Bronchial epithelial cell (primary cell): Measurements from ENCODE around the gene METTL22. TPM values are rescaled to one million over a fixed set of nuclear protein-coding genes. Genes with fewer than 3 reads are reported as not detected.

Source experiments
- DNase-seq: peaks from one replicate; pipeline ENCODE4 v3.0.0-alpha.2; 2010; ENCODE audit warnings: low read depth
- FAIRE-seq: peaks from 2 replicates; lab custom pipeline; 2011; peaks lifted over from hg19 to GRCh38; lab: Jason Lieb, UNC
- H3K27me3 ChIP-seq: 2 replicates; pipeline ENCODE4 v1.5.1; 2011; ENCODE audit warnings: low read length; ENCODE audit not compliant: control insufficient read depth, insufficient read depth
- H3K36me3 ChIP-seq: 2 replicates; pipeline ENCODE4 v1.5.1; 2011; ENCODE audit warnings: low read length; ENCODE audit not compliant: control insufficient read depth, insufficient read depth
- H3K4me3 ChIP-seq: 2 replicates; pipeline ENCODE4 v1.5.1; 2011; ENCODE audit warnings: mild to moderate bottlenecking, low read depth, low read length, control low read depth
- CTCF ChIP-seq: IDR thresholded peaks from 2 replicates; pipeline ENCODE4 v1.5.1; 2011; ENCODE audit warnings: mild to moderate bottlenecking, moderate library complexity, low read length, control low read depth, inconsistent platforms; ENCODE audit not compliant: insufficient read depth, severe bottlenecking
- total RNA-seq: library from RNA; depleted of rRNA; stranded (reverse); fragments of >200 nt; gene quantifications from 2 replicates; pipeline ENCODE4 v1.2.1, GENCODE V29; 2014

METTL22 gene
- total RNA-seq, 1 donor from 2014 or later, result 14.5 TPM

GRCh38 chr16:8694795-8695728, 73.6 kb downstream of the METTL22 start:
- no peak overlapping the region for H3K4me3 ChIP-seq
- no peak for TF ChIP-seq CTCF
- FAIRE-seq (no peak), DNase-seq (no peak)
- H3K27me3 ChIP-seq, result no peaks in the 10 kb centered on the region
- no peaks in the 10 kb centered on the region for H3K36me3 ChIP-seq

GRCh38 chr16:8696880-8697279, 75.4 kb downstream of the METTL22 start:
- TF ChIP-seq CTCF, result no peak
- no peak for DNase-seq
- Histone ChIP-seq H3K4me3 (no peak overlapping the region), H3K27me3 (no peaks in the 10 kb centered on the region), H3K36me3 (no peaks in the 10 kb centered on the region)
- peak; percentile 13 for FAIRE-seq

GRCh38 chr16:8697965-8698364, 76.5 kb downstream of the METTL22 start:
- no peak for TF ChIP-seq CTCF
- Histone ChIP-seq H3K27me3 (no peaks in the 10 kb centered on the region), H3K4me3 (no peak overlapping the region), H3K36me3 (no peaks in the 10 kb centered on the region)
- FAIRE-seq (no peak), DNase-seq (no peak)

Other genes with a start within 250 kb of the METTL22 start
- gene TMEM114, start 31.2 kb upstream of the METTL22 start, total RNA-seq, result not detected in 2 replicates
- gene ABAT, start 52.9 kb downstream of the METTL22 start, total RNA-seq, result 1.4 and 2.6 TPM in 2 replicates
- gene TMEM186, start 175.9 kb downstream of the METTL22 start, total RNA-seq, result 10.4 and 15.5 TPM in 2 replicates
- gene PMM2, start 176.1 kb downstream of the METTL22 start, total RNA-seq, result 20.5 and 25.5 TPM in 2 replicates
- 63.7 and 96.3 TPM in 2 replicates for gene CARHSP1, start 247.3 kb downstream of the METTL22 start, total RNA-seq